ENCODE results near the gene TRPM6.
"Not testable (repeated sequence)": the region's sequence is repeated elsewhere in the genome, so short reads cannot be mapped to it uniquely, and the experiment has no call there.

Gene TRPM6

GRCh38 chr9:74872619-74873233 is 15.0 kb downstream of the TRPM6 start:
- DNase-seq (ENCODE audit: low read depth), result no peak
- no peak overlapping the region for H3K4me3 ChIP-seq (replicated peaks; ENCODE audit: low read depth, low read length)
- TF ChIP-seq, protein P1, sequence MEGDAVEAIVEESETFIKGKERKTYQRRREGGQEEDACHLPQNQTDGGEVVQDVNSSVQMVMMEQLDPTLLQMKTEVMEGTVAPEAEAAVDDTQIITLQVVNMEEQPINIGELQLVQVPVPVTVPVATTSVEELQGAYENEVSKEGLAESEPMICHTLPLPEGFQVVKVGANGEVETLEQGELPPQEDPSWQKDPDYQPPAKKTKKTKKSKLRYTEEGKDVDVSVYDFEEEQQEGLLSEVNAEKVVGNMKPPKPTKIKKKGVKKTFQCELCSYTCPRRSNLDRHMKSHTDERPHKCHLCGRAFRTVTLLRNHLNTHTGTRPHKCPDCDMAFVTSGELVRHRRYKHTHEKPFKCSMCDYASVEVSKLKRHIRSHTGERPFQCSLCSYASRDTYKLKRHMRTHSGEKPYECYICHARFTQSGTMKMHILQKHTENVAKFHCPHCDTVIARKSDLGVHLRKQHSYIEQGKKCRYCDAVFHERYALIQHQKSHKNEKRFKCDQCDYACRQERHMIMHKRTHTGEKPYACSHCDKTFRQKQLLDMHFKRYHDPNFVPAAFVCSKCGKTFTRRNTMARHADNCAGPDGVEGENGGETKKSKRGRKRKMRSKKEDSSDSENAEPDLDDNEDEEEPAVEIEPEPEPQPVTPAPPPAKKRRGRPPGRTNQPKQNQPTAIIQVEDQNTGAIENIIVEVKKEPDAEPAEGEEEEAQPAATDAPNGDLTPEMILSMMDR (IDR thresholded peaks at IDR 0.05; ENCODE audit: low read length, missing control alignments), result no peak

GRCh38 chr9:74867483-74867882 is 20.2 kb downstream of the TRPM6 start:
- TF ChIP-seq, protein P1 (IDR thresholded peaks at IDR 0.05; ENCODE audit: low read length, missing control alignments), result no peak
- DNase-seq (ENCODE audit: low read depth), result no peak

GRCh38 chr9:74865177-74865576 is 22.5 kb downstream of the TRPM6 start:
- TF ChIP-seq, protein P1 (IDR thresholded peaks at IDR 0.05; ENCODE audit: low read length, missing control alignments), result no peak
- no peak for DNase-seq (ENCODE audit: low read depth)
- H3K4me3 ChIP-seq (replicated peaks; ENCODE audit: low read depth, low read length), result no peak overlapping the region

More at GRCh38 chr9:74867483-74867882, 20.2 kb downstream of the TRPM6 start:
- H3K4me3 ChIP-seq (replicated peaks; ENCODE audit: low read depth, low read length), result no peak overlapping the region

DNA sequence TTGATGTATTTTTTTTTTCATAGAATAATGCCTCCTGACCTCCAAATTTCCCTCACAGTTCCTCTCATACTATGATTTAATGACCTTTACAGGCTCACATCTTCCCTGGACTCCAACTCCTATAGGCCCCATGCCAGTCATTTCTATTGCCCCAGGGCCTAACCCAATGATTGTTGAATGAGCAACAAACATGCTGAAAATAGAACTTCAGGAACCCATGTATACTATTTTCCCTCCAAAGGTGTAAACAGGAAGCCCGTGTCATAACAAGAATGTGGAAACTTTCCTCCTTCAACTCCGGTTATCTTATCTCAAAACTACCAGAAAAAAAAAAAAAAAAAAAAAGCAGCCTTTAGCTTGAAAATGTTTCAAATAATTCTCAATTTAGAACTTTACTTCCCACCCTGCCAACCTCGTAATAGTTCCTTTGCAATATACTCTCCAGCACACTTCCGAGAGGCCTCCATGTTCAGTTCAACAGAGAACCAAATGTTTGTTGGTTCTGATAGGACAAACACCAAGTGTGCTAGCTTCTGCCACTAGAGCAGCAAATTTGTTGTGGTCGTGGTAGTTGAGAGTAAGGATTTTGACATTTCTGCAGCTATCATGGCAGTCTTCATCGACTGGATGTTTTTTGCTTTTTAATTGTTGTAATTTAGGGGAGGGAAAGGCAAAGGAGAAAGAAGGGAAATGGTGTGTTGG is 25.8 kb downstream of the TRPM6 start:
- DNase-seq (ENCODE audit: low read depth), result no peak
- TF ChIP-seq, protein P1 (IDR thresholded peaks at IDR 0.05; ENCODE audit: low read length, missing control alignments), result no peak
- H3K4me3 ChIP-seq (replicated peaks; ENCODE audit: low read depth, low read length), result no peak overlapping the region

GRCh38 chr9:74861071-74861470 is 26.6 kb downstream of the TRPM6 start:
- TF ChIP-seq, protein P1 (IDR thresholded peaks at IDR 0.05; ENCODE audit: low read length, missing control alignments), result no peak
- H3K4me3 ChIP-seq (replicated peaks; ENCODE audit: low read depth, low read length), result no peak overlapping the region
- no peak for DNase-seq (ENCODE audit: low read depth)

DNA sequence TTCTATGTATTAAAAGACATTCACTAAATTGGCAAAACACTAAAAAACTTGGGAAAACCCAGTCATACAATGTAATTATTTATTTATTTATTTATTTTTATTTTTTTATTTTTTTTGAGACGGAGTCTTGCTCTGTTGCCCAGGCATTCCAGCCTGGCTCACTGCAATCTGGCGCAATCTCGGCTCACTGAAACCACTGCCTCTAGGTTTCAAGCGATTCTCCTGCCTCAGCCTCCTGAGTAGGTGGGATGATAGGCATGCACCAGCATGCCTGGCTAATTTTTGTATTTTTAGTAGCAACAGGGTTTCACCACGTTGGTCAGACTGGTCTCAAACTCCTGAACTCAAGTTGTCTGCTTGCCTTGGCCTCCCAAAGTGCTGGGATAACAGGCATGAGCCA is 27.5 kb downstream of the TRPM6 start:
- not testable (repeated sequence) for H3K4me3 ChIP-seq (replicated peaks; ENCODE audit: low read depth, low read length); DNase-seq (ENCODE audit: low read depth)

DNA sequence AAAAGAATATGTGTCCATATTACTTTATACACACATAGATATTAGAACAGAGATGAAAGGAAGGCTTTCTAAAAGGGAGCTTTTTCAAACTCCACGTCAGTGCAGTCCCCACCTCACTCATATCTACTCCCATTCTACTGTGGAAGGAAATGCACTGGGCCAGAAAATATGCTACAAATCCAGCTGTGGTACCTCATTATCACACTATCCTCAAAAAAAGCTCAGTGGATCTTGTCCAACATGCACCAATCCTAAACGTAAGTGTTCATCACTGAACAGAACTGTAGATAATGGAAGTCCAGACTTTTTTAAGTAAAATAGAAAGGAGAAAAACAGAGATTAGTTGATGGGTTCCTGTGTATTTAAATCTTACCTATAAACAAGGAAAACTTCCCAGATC is 27.9 kb downstream of the TRPM6 start:
- no peak for DNase-seq (ENCODE audit: low read depth)
- H3K4me3 ChIP-seq (replicated peaks; ENCODE audit: low read depth, low read length), result no peak overlapping the region
- TF ChIP-seq, protein P1 (IDR thresholded peaks at IDR 0.05; ENCODE audit: low read length, missing control alignments), result no peak
